ENCODE results near the gene HDAC2. TPM values are rescaled to one million over a fixed set of nuclear protein-coding genes. Genes with fewer than 3 reads are reported as not detected.

HDAC2 gene
- total RNA-seq, 2 experiments from 2014 or later, result 29.9 to 40.8 TPM

- Mint-ChIP-seq H3K27ac (no peak overlapping the region), H3K4me1 (ENCODE audit: low read depth) (no peaks in the 10 kb centered on the region), H3K4me3 (no peak overlapping the region), H3K27me3 (peaks cover 11% of the 10 kb centered on the region), H3K9me3 (no peaks in the 10 kb centered on the region), H3K36me3 (ENCODE audit: low read depth) (no peaks in the 10 kb centered on the region)
- intact Hi-C loops (cut with DNase I, micrococcal nuclease), result no loop called here
- Histone ChIP-seq H3K4me1 (ENCODE audit: insufficient read depth, low read length) (no peaks in the 10 kb centered on the region), H3K27ac (ENCODE audit: low read depth in 1 of 2, low read length in 2 of 2) (no peak overlapping the region), H3K27me3 (ENCODE audit: control insufficient read depth in 1 of 2, insufficient read depth in 2 of 2, low read length in 2 of 2) (peaks cover 0 to 2% of the 10 kb centered on the region in 2 experiments), H3K36me3 (ENCODE audit: insufficient read depth, low read length) (no peaks in the 10 kb centered on the region), H3K9me3 (ENCODE audit: control insufficient read depth in 1 of 2, insufficient read depth in 1 of 2, low read length in 2 of 2) (no peaks in the 10 kb centered on the region), H3K4me3 (ENCODE audit: low read length) (no peak overlapping the region)
- ATAC-seq (ENCODE audit: poor library complexity), result no peak
- POLR2A ChIA-PET, result no interaction called here
- no peak for DNase-seq
- CTCF ChIA-PET, result no interaction called here
- TF ChIP-seq, protein P1, sequence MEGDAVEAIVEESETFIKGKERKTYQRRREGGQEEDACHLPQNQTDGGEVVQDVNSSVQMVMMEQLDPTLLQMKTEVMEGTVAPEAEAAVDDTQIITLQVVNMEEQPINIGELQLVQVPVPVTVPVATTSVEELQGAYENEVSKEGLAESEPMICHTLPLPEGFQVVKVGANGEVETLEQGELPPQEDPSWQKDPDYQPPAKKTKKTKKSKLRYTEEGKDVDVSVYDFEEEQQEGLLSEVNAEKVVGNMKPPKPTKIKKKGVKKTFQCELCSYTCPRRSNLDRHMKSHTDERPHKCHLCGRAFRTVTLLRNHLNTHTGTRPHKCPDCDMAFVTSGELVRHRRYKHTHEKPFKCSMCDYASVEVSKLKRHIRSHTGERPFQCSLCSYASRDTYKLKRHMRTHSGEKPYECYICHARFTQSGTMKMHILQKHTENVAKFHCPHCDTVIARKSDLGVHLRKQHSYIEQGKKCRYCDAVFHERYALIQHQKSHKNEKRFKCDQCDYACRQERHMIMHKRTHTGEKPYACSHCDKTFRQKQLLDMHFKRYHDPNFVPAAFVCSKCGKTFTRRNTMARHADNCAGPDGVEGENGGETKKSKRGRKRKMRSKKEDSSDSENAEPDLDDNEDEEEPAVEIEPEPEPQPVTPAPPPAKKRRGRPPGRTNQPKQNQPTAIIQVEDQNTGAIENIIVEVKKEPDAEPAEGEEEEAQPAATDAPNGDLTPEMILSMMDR (IDR thresholded peaks at IDR 0.05), result no peak
Observed at GRCh38 chr6:113893451-113893850, 77.5 kb downstream of the HDAC2 start.

DNA sequence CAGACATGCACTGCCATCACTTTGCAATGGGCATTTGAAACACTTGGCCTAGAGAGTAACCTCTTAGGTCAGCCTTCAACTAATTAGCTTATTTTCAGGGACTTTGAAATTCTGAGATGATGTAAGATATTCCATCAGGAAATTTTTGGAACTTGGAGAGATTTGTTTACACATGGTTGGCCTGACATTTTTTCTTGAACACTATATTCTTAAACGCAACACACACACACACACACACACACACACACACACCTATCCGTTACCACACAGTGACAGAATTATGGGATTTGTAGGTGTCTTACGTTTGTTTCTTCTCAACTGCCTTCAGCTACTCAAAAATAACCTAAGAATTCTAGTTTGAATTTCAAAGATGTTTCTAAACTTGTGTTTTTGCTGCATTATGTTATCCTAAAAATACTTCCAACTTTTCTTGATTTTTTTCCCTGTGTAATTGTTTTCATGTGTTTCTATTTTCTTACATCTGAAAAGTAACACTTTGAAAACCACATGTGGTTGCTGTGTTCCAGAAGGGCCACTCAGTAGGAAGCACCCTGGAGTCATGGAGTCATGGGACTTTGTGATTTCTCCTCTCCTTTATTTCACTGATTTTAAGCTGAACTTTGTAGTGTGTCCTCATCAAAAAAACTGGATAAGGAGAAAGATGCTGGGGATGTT lies 81.9 kb downstream of the HDAC2 start:
- H3K4me1 Mint-ChIP-seq (ENCODE audit: low read depth), result no peaks in the 10 kb centered on the region
- peaks cover 10% of the 10 kb centered on the region for H3K27me3 Mint-ChIP-seq
- ATAC-seq (ENCODE audit: poor library complexity) (no peak), DNase-seq (no peak)
- H3K27ac ChIP-seq (ENCODE audit: low read depth in 1 of 2, low read length in 2 of 2), result no peak overlapping the region
- no peaks in the 10 kb centered on the region for H3K9me3 ChIP-seq (ENCODE audit: control insufficient read depth in 1 of 2, insufficient read depth in 1 of 2, low read length in 2 of 2)
- H3K27ac Mint-ChIP-seq, result no peak overlapping the region
- ChIA-PET POLR2A (no interaction called here), CTCF (interaction anchor here (0.7 kb wide), 1 partner anchor 108 kb away, joined by 3 read pairs; no protein-coding TSS in a partner anchor)
- H3K4me1 ChIP-seq (ENCODE audit: insufficient read depth, low read length), result no peaks in the 10 kb centered on the region
- TF ChIP-seq, protein P1 (IDR thresholded peaks at IDR 0.05), result no peak
- H3K9me3 Mint-ChIP-seq, result no peaks in the 10 kb centered on the region
- no peaks in the 10 kb centered on the region for H3K36me3 Mint-ChIP-seq (ENCODE audit: low read depth)
- H3K36me3 ChIP-seq (ENCODE audit: insufficient read depth, low read length), result no peaks in the 10 kb centered on the region
- H3K27me3 ChIP-seq (ENCODE audit: control insufficient read depth in 1 of 2, insufficient read depth in 2 of 2, low read length in 2 of 2), result no peaks in the 10 kb centered on the region
- intact Hi-C loops (cut with DNase I, micrococcal nuclease), result no loop called here
- no peak overlapping the region for H3K4me3 ChIP-seq (ENCODE audit: low read length)
- H3K4me3 Mint-ChIP-seq, result no peak overlapping the region

DNA sequence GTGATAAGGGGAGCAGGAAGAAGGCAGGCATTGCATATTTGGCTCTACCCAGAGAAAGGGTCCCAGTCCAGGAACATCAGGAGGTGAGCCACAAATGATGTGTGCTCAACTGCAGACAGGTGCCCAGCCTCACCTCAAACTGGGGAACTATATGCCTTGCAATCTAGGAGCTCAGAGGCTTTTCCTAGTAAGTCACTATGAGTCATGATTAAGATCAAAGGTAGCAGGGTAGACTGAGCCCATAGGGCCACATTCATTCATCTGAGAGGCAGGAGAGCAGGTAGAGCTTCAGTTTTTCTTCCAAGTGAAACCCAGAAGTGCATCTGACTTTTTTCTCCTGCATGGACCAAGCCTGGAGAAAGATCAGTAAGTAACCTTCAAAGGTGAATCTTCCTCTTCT lies 82.5 kb downstream of the HDAC2 start:
- POLR2A ChIA-PET, result no interaction called here
- H3K27me3 ChIP-seq (ENCODE audit: control insufficient read depth in 1 of 2, insufficient read depth in 2 of 2, low read length in 2 of 2), result no peaks in the 10 kb centered on the region
- ATAC-seq (ENCODE audit: poor library complexity) (no peak), DNase-seq (no peak)
- intact Hi-C loops (cut with DNase I, micrococcal nuclease), result no loop called here
- Mint-ChIP-seq H3K27me3 (peaks cover 10% of the 10 kb centered on the region), H3K36me3 (ENCODE audit: low read depth) (no peaks in the 10 kb centered on the region), H3K9me3 (no peaks in the 10 kb centered on the region), H3K4me3 (no peak overlapping the region), H3K27ac (no peak overlapping the region), H3K4me1 (ENCODE audit: low read depth) (no peaks in the 10 kb centered on the region)
- TF ChIP-seq, protein P1 (IDR thresholded peaks at IDR 0.05), result no peak
- H3K27ac ChIP-seq (ENCODE audit: low read depth in 1 of 2, low read length in 2 of 2), result no peak overlapping the region
- no peak overlapping the region for H3K4me3 ChIP-seq (ENCODE audit: low read length)
- CTCF ChIA-PET, result interaction anchor here (0.7 kb wide), 1 partner anchor 107 kb away, joined by 3 read pairs; no protein-coding TSS in a partner anchor
- H3K36me3 ChIP-seq (ENCODE audit: insufficient read depth, low read length), result no peaks in the 10 kb centered on the region
- H3K4me1 ChIP-seq (ENCODE audit: insufficient read depth, low read length), result no peaks in the 10 kb centered on the region
- no peaks in the 10 kb centered on the region for H3K9me3 ChIP-seq (ENCODE audit: control insufficient read depth in 1 of 2, insufficient read depth in 1 of 2, low read length in 2 of 2)

Measured in CD4-positive, alpha-beta T cell (primary cell).